Heart left ventricle (tissue), 16 donors: Measurements from ENCODE around the gene EPO. TPM values are rescaled to one million over a fixed set of nuclear protein-coding genes. Genes with fewer than 3 reads are reported as not detected.

Experiments
- ATAC-seq, 4 donors: fragments of 200-7000 bp; cut with Tn5 transposase; one replicate each; pipeline ENCODE4 v1.9.1; 2020 to 2022; ENCODE audit warnings: moderate library complexity in 4 of 4, mild to moderate bottlenecking in 3 of 4, moderate number of reproducible peaks in 1 of 4
- DNase-seq, 5 donors: peaks; one replicate each; pipeline ENCODE4 v3.0.0-alpha.2; 2020
- H3K27ac ChIP-seq, 12 donors: fragments of 200-600 bp; sonication (generic) in 4 of 12; one replicate each; pipeline versions ENCODE4 v1.5.0 to v1.8.0; 2016 to 2022; ENCODE audit warnings: mild to moderate bottlenecking in 2 of 12
- H3K27me3 ChIP-seq, 9 donors: fragments of 200-600 bp; sonication (generic) in 2 of 9; one replicate each; pipeline versions ENCODE4 v1.5.1 to v1.8.0; 2016 to 2022; ENCODE audit warnings: mild to moderate bottlenecking in 3 of 9
- H3K36me3 ChIP-seq, 9 donors: fragments of 200-600 bp; sonication (generic) in 2 of 9; one replicate each; pipeline versions ENCODE4 v1.5.0 to v1.8.0; 2018 to 2022; ENCODE audit warnings: mild to moderate bottlenecking in 2 of 9
- H3K4me1 ChIP-seq, 12 donors: fragments of 200-600 bp; sonication (generic) in 4 of 12; one replicate each; pipeline versions ENCODE4 v1.5.0 to v1.8.0; 2016 to 2022; ENCODE audit warnings: mild to moderate bottlenecking in 3 of 12
- H3K4me3 ChIP-seq, 12 donors: fragments of 200-600 bp; sonication (generic) in 4 of 12; one replicate each; pipeline versions ENCODE4 v1.5.0 to v1.8.0; 2017 to 2022; ENCODE audit warnings: mild to moderate bottlenecking in 9 of 12, moderate library complexity in 4 of 12
- H3K9me3 ChIP-seq, 12 donors: fragments of 200-600 bp; sonication (generic) in 4 of 12; one replicate each; pipeline versions ENCODE4 v1.5.0 to v1.8.0; 2016 to 2022; ENCODE audit warnings: mild to moderate bottlenecking in 1 of 12
- CTCF ChIP-seq, 12 donors: fragments of 200-600 bp; sonication (generic) in 4 of 12; IDR thresholded peaks; one replicate each; pipeline versions ENCODE4 v1.5.0 to v1.8.0; 2018 to 2022; ENCODE audit warnings: antibody characterized with exemption in 12 of 12, mild to moderate bottlenecking in 5 of 12
- POLR2A ChIP-seq, 2 donors: fragments of 450-650 bp; IDR thresholded peaks; one replicate each; pipeline ENCODE4 v1.6.1; 2017; ENCODE audit warnings: antibody characterized with exemption in 2 of 2, mild to moderate bottlenecking in 2 of 2, moderate library complexity in 2 of 2
- WGBS, 4 donors: extraction: QIAGEN DNeasy Blood & Tissue Kit in 2 of 4; methylation state at CpG; one replicate each; pipeline versions ENCODE4 v1.1.5 to v1.1.7; 2013 to 2018; 5-methylcytosine and 5-hydroxymethylcytosine counted together
- intact Hi-C, 10 donors: fragments of 100-400 bp; cut with DNase I; formaldehyde crosslinking; loops; one replicate each; pipeline versions ENCODE4 v1.11.1 to v1.14.2; 2022
- polyA plus RNA-seq, 2 donors: library from polyadenylated mRNA; stranded (reverse); fragments of 200-250 nt; gene quantifications; one replicate each; pipeline ENCODE4 v1.2.3, GENCODE V29; 2013
- total RNA-seq, 9 donors: library from RNA; depleted of rRNA in 2 of 9; stranded (reverse); fragments of >200 nt in 2 of 9; fragmentation: NEBNext Ultra II Directional in 3 of 9; extraction: Animal tissue kit (Norgen Biotek cat#: 25700) in 3 of 9; gene quantifications; one replicate each; pipeline versions ENCODE4 v1.1.0 to v1.2.4, GENCODE V29; 2016 to 2023
- donor health status: ischemic (EF 13 %, LVEDD 7.1; RV severe dilation, severe dysfunction).
- donor health status: healthy with polysubstance abuse.
- donor health status: DM: no; HTN: yes; CAD: no.
- donor health status: DM: no; HTN: no; CAD: no.
- donor health status: ischemic (EF 25% LVEDD 6.9; RV normal size, moderate dysfunction).
- donor health status: ischemic (EF 25% LVEDD 5.7; RV mildly dilated, moderate dysfunction).
- donor health status: healthy.
- donor health status: DM: yes; HTN: yes; CAD: no.
- donor health status: ischemic (EF 35%, LVEDD 5.7; RV mildly dilated, moderate dysfunction).
- donor health status: nonischemic (EF 11% LVEDD 7.7; RV severe dilation, severe dysfunction).
- donor health status: DM: yes; HTN: yes; CAD: no.
- donor health status: PGD.
- donor health status: ischemic (EF 29% LVEDD 5.4; RV normal size, mild dysfunction).
- donor health status: nonischemic (EF 23%, LVEDD 6.1; RV moderate dilation, normal function).

Gene EPO
- total and polyA plus RNA-seq, 11 donors: not detected

GRCh38 chr7:100689230-100690135, 30.8 kb upstream of the EPO start:
- peaks cover 5 to 61% (median 44%) of the 10 kb centered on the region in 12 donors for H3K4me1 ChIP-seq
- DNase-seq (peak in 1 of 5 donors; percentile 54), ATAC-seq (no peak)
- H3K4me3 ChIP-seq: no peak overlapping the region
- intact Hi-C loops: loop anchor here (2.0 to 10.0 kb wide), 13 partner anchors 67 to 225 kb away; partner anchors contain the start of genes MOSPD3 (in 3 of the 10), SPACDR (in 2 of the 10), TSC22D4 (in 2 of the 10) and FBXO24 (in 1 of the 10)
- no peaks in the 10 kb centered on the region for H3K9me3 ChIP-seq
- peaks cover 0 to 50% (median 43%) of the 10 kb centered on the region in 9 donors for H3K36me3 ChIP-seq
- TF ChIP-seq POLR2A (IDR thresholded peaks at IDR 0.05) (no peak), CTCF (IDR thresholded peaks at IDR 0.05) (no peak)
- WGBS, 4 donors: 80 to 84% (median 82%) methylated on average over 14 to 18 of the region's 18 CpGs
- no peaks in the 10 kb centered on the region for H3K27me3 ChIP-seq
- H3K27ac ChIP-seq: peak overlapping the region in 2 of 12 donors; percentile 7 to 38

GRCh38 chr7:100691676-100692577, 28.3 kb upstream of the EPO start:
- H3K27me3 ChIP-seq: no peaks in the 10 kb centered on the region
- H3K9me3 ChIP-seq: no peaks in the 10 kb centered on the region
- peak; percentile 70 to 86 (median 82) for ATAC-seq
- intact Hi-C loops: loop anchor here (2.0 to 10.0 kb wide), 14 partner anchors 15 to 227 kb away; partner anchors contain the start of genes MOSPD3 (in 3 of the 10), SPACDR (in 2 of the 10), TSC22D4 (in 2 of the 10) and FBXO24 (in 1 of the 10)
- H3K4me1 ChIP-seq: peaks cover 5 to 64% (median 46%) of the 10 kb centered on the region in 12 donors
- 21 to 27% (median 24%) methylated on average over 26 to 28 of the region's 28 CpGs for WGBS, 4 donors
- peak; percentile 76 to 91 (median 83) for DNase-seq
- H3K4me3 ChIP-seq: peak overlapping the region in 9 of 12 donors; percentile 74 to 100 (median 91)
- TF ChIP-seq CTCF (IDR thresholded peaks at IDR 0.05) (peak; percentile 83 to 93 (median 88)), POLR2A (IDR thresholded peaks at IDR 0.05) (no peak)
- peak overlapping the region in 9 of 12 donors; percentile 12 to 90 (median 35) for H3K27ac ChIP-seq
- peaks cover 0 to 25% (median 19%) of the 10 kb centered on the region in 9 donors for H3K36me3 ChIP-seq

GRCh38 chr7:100692578-100692961, 27.7 kb upstream of the EPO start:
- no peaks in the 10 kb centered on the region for H3K9me3 ChIP-seq
- peaks cover 0 to 19% (median 13%) of the 10 kb centered on the region in 9 donors for H3K36me3 ChIP-seq
- peak overlapping the region in 10 of 12 donors; percentile 74 to 100 (median 91) for H3K4me3 ChIP-seq
- peak overlapping the region in 6 of 12 donors; percentile 12 to 90 (median 80) for H3K27ac ChIP-seq
- intact Hi-C loops: loop anchor here (2.0 to 10.0 kb wide), 11 partner anchors 14 to 228 kb away; partner anchors contain the start of genes MOSPD3 (in 3 of the 10), SPACDR (in 2 of the 10), TSC22D4 (in 2 of the 10) and FBXO24 (in 1 of the 10)
- DNase-seq (no peak), ATAC-seq (no peak)
- WGBS, 4 donors: 43 to 52% (median 50%) methylated on average over 6 of the region's 6 CpGs
- peaks cover 5 to 64% (median 46%) of the 10 kb centered on the region in 12 donors for H3K4me1 ChIP-seq
- TF ChIP-seq CTCF (IDR thresholded peaks at IDR 0.05) (no peak), POLR2A (IDR thresholded peaks at IDR 0.05) (no peak)
- no peaks in the 10 kb centered on the region for H3K27me3 ChIP-seq
